ENCODE data around the gene RAD51B.

DNA sequence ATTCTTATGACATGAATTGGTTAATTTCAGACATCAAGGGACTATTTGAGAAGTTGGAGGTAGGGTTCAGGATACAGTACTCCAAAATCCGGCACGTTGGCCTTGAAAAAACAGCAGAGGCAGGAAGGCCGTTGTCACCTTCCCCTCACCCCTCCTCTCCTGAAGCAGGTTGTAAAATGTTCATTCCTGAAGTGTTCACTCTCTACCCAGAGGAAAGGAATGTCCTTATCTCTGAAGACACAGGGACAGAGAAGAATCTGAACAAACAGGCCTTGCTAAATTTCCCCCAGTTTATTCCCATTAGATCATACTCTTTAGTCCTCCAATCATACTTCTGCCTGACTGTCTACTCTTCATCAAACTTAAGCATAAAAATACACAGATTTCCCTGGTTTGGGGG, 659.7 kb downstream of the RAD51B start:
- TF ChIP-seq, protein P1, sequence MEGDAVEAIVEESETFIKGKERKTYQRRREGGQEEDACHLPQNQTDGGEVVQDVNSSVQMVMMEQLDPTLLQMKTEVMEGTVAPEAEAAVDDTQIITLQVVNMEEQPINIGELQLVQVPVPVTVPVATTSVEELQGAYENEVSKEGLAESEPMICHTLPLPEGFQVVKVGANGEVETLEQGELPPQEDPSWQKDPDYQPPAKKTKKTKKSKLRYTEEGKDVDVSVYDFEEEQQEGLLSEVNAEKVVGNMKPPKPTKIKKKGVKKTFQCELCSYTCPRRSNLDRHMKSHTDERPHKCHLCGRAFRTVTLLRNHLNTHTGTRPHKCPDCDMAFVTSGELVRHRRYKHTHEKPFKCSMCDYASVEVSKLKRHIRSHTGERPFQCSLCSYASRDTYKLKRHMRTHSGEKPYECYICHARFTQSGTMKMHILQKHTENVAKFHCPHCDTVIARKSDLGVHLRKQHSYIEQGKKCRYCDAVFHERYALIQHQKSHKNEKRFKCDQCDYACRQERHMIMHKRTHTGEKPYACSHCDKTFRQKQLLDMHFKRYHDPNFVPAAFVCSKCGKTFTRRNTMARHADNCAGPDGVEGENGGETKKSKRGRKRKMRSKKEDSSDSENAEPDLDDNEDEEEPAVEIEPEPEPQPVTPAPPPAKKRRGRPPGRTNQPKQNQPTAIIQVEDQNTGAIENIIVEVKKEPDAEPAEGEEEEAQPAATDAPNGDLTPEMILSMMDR (IDR thresholded peaks at IDR 0.05) = no peak
- TF ChIP-seq SIN3A (IDR thresholded peaks at IDR 0.05; ENCODE audit: borderline replicate concordance, insufficient read depth, low read depth, low read length) = no peak
